ENCODE results near the gene OR2A25.
"Not testable (repeated sequence)": the region's sequence is repeated elsewhere in the genome, so short reads cannot be mapped to it uniquely, and the experiment has no call there.

Gene OR2A25

GRCh38 chr7:144069511-144069910, at the start of gene OR2A25:
Gene OR2A25, plus strand, starts transcription at chr7:144069811. Its CDS starts 4,409 bp downstream, at chr7:144074220.
- no peak for DNase-seq (ENCODE audit: low read depth)

DNA sequence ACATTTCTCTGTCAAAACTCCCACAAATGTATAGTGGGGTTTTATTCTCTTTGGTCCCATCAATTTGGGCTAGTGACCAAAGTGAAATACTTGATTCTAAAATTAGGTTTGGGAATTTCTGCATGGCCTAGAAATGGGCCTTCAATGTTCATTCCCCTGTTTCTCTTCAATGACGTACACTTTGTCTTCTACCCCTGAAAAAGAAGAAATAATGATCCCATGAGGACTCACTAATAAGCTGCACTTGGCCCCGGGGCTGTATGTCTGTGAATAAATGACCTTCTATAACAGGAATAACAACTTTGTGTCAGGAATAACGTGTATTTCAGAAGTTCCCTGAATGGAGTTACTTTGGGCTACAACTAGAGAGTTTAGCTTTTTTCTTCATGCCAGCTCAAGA, 49.3 kb upstream of the OR2A25 start:
- DNase-seq (ENCODE audit: low read depth) = no peak

DNA sequence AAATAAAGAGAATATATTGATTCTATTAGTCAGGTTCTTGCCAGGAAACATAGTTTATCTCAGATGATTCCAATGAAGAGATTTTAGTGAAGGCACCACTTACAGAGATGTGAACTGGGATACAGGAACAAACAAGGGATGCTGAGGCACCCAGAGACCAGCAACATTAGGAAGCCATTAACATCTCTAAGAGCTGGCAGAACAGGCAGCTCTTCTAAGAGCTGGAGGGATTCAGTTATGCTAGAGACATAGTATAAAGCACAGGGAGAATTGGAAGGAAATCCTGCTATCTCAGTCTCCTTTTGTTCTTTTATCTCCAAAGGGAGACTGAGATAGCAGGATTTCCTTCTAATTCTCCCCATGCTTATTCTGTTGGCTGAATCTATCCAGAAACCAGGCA, 47.4 kb upstream of the OR2A25 start:
- DNase-seq (ENCODE audit: low read depth) = no peak

DNA sequence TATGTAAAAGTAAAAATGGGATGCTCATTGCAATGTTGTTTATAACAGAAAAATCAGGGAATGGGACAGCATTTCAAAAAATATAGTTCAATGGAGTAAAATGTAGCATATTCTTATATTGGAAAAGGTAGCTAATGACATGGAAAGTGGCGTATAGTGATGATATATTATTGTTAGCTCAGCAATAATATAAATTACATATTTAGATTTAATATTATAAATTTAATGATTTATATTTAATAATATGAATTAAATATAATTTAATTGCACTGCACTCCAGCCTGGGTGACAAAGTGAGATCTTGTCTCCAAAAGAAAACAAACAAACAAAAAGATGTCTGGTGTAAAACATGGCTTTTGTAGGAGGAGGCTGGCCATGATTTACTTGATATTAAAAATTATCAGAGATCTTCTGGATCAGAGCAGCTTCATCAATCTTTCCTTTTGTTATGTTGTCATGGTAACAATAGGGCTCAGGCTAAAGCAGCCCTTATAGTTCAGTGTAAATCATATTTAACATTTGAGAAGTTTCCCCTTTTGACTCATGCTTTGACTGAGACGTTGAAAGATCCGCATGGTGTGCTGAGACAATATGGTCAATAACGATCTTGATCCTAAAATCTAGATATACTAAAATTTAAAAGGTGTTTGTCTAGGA, 46.3 kb upstream of the OR2A25 start:
- no peak for DNase-seq (ENCODE audit: low read depth)

- no peak for DNase-seq (ENCODE audit: low read depth)
Measured at GRCh38 chr7:144024213-144024612, 45.4 kb upstream of the OR2A25 start.

DNA sequence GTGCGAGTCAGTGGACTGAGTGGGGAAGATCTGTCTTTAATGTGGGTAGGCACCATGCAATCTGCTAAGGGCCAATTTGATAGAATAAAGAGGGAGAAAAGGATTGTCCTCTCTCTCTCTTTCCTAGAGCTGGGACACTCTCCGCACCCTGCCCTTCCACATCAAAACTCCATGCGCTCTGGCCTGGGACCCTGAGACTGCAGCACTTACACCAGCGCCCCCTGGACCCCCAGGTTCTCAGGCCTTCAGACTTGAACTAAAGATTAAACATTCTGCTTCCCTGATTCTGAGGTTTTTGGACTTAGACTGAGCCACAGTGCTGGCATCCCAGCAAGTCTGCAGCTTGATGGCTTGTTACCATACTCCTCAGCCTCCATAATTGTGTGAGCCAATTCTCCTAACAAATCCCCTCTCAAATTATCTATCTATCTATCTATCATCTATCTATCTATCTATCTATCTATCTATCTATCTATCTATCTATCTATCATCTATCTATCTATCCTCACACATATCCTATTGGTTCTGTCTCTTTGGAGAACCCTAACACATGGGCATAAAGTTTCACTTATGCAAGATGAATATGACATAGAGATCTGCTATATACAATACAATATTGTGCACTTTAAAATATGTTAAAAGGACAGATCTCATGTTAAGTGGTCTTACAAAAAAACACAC, 43.3 kb upstream of the OR2A25 start:
- DNase-seq (ENCODE audit: low read depth) = no peak

DNA sequence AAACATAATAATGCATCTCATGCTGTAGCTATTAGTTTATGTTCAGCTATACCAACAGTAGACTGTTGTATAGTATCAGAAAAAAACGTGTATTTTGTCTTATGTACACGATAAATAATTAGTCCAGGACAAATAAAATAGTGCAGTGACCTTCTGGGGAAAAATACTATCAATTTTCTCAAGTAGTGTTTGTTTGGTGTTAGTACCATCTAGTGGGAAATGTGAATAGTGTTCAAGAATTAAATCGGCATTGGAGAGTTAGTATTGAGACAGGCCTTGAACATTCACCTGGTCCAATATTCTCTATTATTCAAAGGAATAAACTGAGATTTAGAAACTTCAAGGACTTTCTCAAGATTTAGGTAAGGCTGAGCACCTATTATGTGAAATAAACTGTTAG, 42.5 kb upstream of the OR2A25 start:
- peak; percentile 55 for DNase-seq (ENCODE audit: low read depth)

- DNase-seq (ENCODE audit: low read depth) = peak; percentile 59
Measured at GRCh38 chr7:144027974-144028373, 41.6 kb upstream of the OR2A25 start.

GRCh38 chr7:144028547-144028946, 41.1 kb upstream of the OR2A25 start:
- no peak for DNase-seq (ENCODE audit: low read depth)

DNA sequence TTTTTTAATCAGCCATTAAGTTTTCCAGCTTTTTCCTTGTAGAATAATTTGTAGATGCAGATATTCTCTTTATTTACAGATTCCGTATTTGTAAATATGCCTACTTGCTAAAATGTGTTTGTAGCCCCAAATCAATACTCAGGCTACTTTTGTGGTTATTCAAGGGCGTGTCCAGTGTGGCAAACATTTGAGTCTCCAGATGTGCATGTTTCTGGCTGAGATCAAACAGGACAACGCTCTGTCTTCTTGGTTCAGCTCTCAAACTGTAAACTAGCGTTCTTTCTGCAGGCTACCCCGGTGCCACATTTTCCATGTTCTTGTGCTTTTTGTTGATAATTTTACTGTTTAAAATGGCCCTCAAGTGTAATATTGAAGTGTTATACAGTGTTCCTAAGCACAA, 37.1 kb upstream of the OR2A25 start:
- DNase-seq (ENCODE audit: low read depth) = no peak

DNA sequence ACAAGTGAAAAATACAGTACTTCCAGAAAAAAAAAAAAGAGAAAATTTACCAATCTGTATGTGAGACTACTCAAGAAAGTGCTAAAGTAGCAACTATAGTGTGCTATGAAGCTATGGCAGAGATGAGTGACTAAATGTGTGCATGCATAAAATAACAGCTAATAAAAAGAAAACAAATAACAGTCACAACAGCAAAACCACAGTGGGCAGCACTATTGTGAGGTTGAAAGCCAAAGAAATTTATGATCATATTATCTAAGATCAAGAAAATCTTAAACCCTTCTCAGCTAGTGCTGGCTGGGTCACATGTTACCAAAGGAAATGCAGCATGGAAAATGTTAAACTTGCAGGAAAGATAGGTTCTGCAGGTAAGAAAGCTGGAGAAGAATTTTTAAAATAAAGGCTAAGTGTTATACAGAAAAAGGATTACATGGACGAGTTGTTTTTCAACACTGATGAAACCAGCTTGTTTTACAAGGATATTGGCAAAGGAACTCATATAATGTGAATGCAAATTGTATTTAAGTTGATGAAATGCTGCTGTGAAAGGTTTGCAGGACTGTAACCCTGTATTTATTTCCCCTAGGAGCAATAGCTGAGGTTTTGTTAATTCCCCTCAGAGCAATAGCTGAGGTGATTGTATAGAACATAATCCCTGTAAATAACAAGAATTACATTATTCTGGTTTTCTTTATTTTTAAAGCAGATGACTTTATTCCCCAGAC, 36.5 kb upstream of the OR2A25 start:
- no peak for DNase-seq (ENCODE audit: low read depth)

GRCh38 chr7:144035385-144035784, 34.2 kb upstream of the OR2A25 start:
- no peak for DNase-seq (ENCODE audit: low read depth)

- DNase-seq (ENCODE audit: low read depth) = no peak
Measured at GRCh38 chr7:144036302-144036885, 33.2 kb upstream of the OR2A25 start.

DNA sequence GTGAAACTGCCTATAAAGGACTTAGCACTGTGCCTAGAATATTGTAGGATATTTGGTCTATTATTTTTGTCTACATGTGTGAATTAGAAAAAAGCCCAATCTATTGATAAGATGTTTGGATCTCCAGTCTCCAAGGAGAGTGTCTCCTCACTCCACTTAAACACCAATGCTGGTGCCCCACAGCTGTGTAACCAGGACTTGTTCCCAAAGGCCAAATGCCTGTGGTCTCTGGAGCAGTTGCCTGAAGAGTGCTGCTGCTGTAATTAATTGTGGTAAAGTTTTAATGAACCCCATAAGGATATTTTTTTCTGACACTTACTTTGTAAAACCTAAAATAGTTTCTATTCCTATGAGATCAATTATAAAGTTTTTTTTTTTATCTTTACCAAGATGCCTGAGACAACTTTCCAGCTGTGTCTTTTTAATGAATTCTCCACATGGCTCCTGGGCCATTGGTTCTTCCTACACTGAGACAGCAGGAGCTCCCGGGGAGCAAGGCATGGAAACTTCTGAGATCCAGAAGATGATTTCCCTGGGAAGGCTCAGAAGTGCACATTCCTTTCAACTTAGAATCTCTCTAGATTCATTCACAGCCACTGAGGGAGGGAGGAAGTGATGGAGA, 32.1 kb upstream of the OR2A25 start:
- DNase-seq (ENCODE audit: low read depth) = no peak

DNA sequence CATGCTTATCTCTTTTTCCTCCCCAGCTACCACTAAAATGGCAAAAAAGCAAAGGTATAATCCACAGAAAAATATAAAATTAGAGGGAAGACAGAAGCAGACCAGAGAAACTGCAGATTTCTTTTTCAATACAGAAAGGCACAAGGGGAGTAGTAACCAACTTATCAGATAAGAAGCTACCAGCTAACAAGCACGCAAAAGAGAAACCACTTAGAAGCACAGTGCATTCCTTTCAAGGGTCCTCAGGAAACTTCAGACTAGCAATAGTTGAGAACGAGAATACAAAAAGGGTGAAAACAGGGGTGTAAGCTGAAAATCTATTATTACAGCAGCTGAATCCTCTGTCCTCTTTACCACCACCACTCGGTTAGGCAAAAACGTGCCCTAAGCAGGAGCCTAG, 30.7 kb upstream of the OR2A25 start:
- DNase-seq (ENCODE audit: low read depth) = peak; percentile 38

DNA sequence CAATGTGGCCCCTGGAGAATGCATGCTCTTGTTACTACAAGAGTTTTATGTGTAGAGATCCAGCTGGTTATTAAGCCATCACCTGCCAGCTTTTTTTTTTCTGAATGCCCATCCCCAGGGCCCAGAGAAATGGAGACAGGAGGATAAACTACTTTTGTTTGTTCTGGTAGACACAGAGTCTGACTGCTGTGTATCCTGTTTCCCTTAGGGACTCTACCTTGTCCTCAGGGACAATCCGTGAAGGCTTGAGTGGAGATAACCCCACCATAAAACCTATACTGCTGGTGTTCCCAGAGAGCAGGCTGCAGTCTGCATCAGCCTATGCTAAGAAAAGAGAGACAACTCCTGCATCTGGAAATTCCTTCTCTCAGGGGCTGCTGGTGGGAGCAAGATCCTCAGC, 21.0 kb upstream of the OR2A25 start, which contains the start of gene OR2A5:
Gene OR2A5 (plus strand): TSS at position 301 of the 400 bp plus-strand sequence. CDS start 1,454 bp downstream, outside the sequence.
- DNase-seq (ENCODE audit: low read depth) = no peak

DNA sequence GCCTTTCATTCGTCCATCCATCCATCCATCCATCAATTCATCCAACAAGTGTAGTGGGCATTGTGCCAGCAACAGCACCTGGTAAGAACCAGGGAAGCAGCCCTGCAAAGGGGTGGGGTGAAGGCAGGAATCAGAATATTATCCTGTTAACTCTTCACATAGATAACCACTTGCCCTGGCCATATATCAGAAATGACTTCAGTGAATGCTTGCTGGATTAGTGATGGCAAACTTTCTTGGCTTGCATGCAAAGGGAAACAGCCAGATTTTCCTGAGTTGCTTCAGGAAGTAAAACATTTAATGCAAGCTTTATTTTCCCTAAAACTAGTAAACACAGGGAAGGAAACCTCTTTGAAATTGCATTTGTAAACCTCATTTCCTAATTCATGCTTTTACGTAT, 20.1 kb upstream of the OR2A25 start:
- no peak for DNase-seq (ENCODE audit: low read depth)

DNA sequence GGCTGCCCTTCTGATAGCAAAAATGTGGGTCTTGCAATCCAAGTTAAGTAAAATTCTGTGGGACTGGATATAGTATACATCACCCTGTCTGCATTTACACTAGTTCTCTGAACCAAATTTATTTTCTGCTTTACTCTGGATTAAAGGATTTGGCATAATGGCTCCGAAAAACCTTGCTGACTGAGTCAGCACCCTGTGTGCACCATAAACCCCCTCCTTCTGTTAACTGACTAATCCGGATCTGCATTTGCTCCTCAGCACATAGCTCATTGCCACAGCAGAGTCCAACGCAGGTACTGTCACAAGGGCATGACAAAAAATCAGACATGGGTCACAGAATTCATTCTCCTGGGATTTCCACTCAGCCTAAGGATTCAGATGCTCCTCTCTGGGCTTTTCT, 19.5 kb upstream of the OR2A25 start:
- DNase-seq (ENCODE audit: low read depth) = peak; percentile 39

DNA sequence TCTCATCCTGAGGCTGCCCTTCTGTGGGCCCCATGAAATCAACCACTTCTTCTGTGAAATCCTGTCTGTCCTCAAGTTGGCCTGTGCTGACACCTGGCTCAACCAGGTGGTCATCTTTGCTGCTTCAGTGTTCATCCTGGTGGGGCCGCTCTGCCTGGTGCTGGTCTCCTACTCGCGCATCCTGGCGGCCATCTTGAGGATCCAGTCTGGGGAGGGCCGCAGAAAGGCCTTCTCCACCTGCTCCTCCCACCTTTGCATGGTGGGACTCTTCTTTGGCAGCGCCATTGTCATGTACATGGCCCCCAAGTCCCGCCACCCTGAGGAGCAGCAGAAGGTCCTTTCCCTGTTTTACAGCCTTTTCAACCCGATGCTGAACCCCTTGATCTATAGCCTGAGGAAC, 18.7 kb upstream of the OR2A25 start:
- not testable (repeated sequence) for DNase-seq (ENCODE audit: low read depth)

GRCh38 chr7:144057954-144058353, 11.7 kb upstream of the OR2A25 start:
- peak; percentile 75 for DNase-seq (ENCODE audit: low read depth)

DNA sequence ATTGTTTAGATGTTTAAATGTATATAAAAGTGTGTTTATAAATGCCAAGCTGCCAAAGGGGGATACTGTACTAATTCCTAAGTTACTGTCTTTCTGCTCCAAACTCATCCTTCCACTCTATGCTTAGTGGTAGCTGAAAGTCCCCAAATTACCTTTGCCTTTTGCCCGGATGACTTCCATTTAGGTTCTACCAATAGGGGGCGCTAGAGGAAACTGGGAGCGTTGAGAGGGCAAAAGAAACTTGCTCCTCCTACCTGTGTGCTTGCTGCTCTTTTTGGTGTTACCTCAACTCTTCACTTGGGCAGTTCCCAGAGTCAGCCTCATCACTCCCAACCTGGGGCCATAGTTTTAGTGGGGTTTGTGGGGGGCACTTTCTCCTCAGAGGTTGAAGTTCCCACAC, 5.9 kb upstream of the OR2A25 start:
- no peak for DNase-seq (ENCODE audit: low read depth)

DNA sequence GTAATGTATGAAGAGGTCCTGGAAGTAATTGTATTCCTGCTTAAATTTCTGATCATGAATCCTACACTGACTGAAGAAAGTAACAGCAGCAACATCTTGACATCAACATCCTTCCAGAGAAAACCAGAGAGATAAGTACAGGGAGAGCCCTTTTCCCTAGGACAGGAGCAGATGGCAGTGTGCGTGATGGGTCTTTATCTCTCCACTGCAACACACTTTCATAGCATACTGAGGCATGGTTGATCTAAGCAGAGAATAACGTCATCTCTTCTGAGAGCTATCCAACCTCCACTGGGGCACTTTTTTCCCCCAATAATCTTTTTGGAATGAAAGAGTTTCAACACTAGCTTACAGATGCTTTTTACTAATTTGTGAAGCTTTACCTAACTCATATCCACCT, 342 bp downstream of the OR2A25 start:
- no peak for DNase-seq (ENCODE audit: low read depth)

Measured in iris pigment epithelial cell (primary cell).